WTC11 (cell line): ENCODE data around the gene CACNA2D3. TPM values are rescaled to one million over a fixed set of nuclear protein-coding genes. Genes with fewer than 3 reads are reported as not detected.

Experiments used
- ATAC-seq: fragments of 200-7000 bp; cut with Tn5 transposase; 2 replicates; pipeline ENCODE4 v1.10.0; 2021; ENCODE audit warnings: mild to moderate bottlenecking, moderate library complexity
- CTCF ChIA-PET: fragments of 300-600 bp; sonication (Branson Sonifier 250); formaldehyde crosslinking; loops from one replicate; lab custom pipeline; 2021; ENCODE audit warnings: antibody characterized with exemption; lab: Charles Lee
- POLR2A ChIA-PET: fragments of 350-600 bp; sonication (Branson Sonifier 250); formaldehyde crosslinking; loops from one replicate; lab custom pipeline; 2021; ENCODE audit warnings: antibody characterized with exemption; lab: Charles Lee
- DNase-seq: peaks from one replicate; pipeline ENCODE4 v3.0.0; 2021; ENCODE audit warnings: low spot score
- H3K27ac Mint-ChIP-seq: 2 replicates; pipeline ENCODE4 v1.8.0; 2021; ENCODE audit warnings: mixed read lengths
- H3K27me3 Mint-ChIP-seq: 2 replicates; pipeline ENCODE4 v1.8.0; 2021; ENCODE audit warnings: low read depth, mild to moderate bottlenecking, moderate library complexity, mixed read lengths
- H3K36me3 Mint-ChIP-seq: 2 replicates; pipeline ENCODE4 v1.8.0; 2021; ENCODE audit warnings: mixed read lengths
- H3K4me1 Mint-ChIP-seq: 2 replicates; pipeline ENCODE4 v1.8.0; 2022; ENCODE audit warnings: mixed read lengths
- H3K4me3 Mint-ChIP-seq: 2 replicates; pipeline ENCODE4 v1.8.0; 2021; ENCODE audit warnings: mild to moderate bottlenecking, moderate library complexity, mixed read lengths
- H3K9me3 Mint-ChIP-seq: 2 replicates; pipeline ENCODE4 v1.8.0; 2021; ENCODE audit warnings: mixed read lengths
- CREM ChIP-seq: sonication (generic); formaldehyde crosslinking; IDR thresholded peaks from 2 replicates; pipeline ENCODE4 v1.8.1; 2022; ENCODE audit warnings: mild to moderate bottlenecking, missing genetic modification reagents, moderate library complexity
- NR1H2 ChIP-seq: sonication (generic); formaldehyde crosslinking; IDR thresholded peaks from 2 replicates; pipeline ENCODE4 v1.9.0; 2021; ENCODE audit warnings: mild to moderate bottlenecking, moderate library complexity, missing genetic modification reagents
- NR3C1 ChIP-seq: sonication (generic); formaldehyde crosslinking; conservative IDR thresholded peaks from 2 replicates; pipeline ENCODE4 v1.8.1; 2023; ENCODE audit warnings: low read depth, mild to moderate bottlenecking, missing genetic modification reagents
- SOX15 ChIP-seq: fragments of 250-450 bp; sonication (Bioruptor Pico); IDR thresholded peaks from 2 replicates; pipeline ENCODE4 v1.9.0; 2021; ENCODE audit warnings: mild to moderate bottlenecking
- ZNF219 ChIP-seq: sonication (generic); formaldehyde crosslinking; IDR thresholded peaks from 2 replicates; pipeline ENCODE4 v1.8.0; 2023; ENCODE audit warnings: missing genetic modification reagents, mild to moderate bottlenecking, borderline replicate concordance
- total RNA-seq: library from RNA; stranded (reverse); gene quantifications from 3 replicates; pipeline ENCODE4 v1.2.3, GENCODE V29; 2021
- TF ChIP-seq, protein P1 (sequence below): sonication (generic); formaldehyde crosslinking; IDR thresholded peaks from 2 replicates; pipeline ENCODE4 v1.8.0; 2022; ENCODE audit warnings: missing genetic modification reagents
- TF ChIP-seq, protein P2 (sequence below): sonication (generic); formaldehyde crosslinking; IDR thresholded peaks from 2 replicates; pipeline ENCODE4 v1.8.0; 2022; ENCODE audit warnings: mild to moderate bottlenecking, missing genetic modification reagents
- TF ChIP-seq, protein P3 (sequence below): sonication (generic); formaldehyde crosslinking; IDR thresholded peaks from 2 replicates; pipeline ENCODE4 v1.8.0; 2023; ENCODE audit warnings: mild to moderate bottlenecking, missing genetic modification reagents
- TF ChIP-seq, protein P4 (sequence below): sonication (generic); formaldehyde crosslinking; IDR thresholded peaks from 2 replicates; pipeline ENCODE4 v1.8.0; 2023; ENCODE audit warnings: missing genetic modification reagents, mild to moderate bottlenecking, borderline replicate concordance
- TF ChIP-seq, protein P5 (sequence below): fragments of 200-600 bp; IDR thresholded peaks from 2 replicates; pipeline ENCODE4 v1.8.0; 2022; ENCODE audit warnings: antibody characterized with exemption

Gene CACNA2D3
- total RNA-seq, 1 experiment from 2014 or later = 5.0 TPM

DNA sequence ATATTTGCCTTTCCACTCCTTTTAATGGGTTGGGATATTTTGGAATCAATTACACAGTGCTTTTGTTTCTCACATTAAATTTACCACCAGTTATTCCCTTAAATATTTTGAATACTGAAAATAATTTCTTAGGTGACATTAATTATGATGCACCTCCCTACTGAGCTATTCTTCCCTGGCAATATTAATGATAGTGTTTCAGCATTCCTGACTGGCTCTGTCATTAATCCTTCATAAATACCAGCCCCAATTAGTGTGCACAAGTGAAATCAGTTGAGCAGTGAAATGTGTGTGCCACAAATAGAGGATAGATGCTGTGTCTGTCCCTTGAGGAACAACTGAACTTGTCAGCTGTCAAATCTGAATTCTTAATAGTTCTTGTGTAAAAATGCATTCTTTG lies 304.0 kb downstream of the CACNA2D3 start:
- DNase-seq = no peak
- no peak overlapping the region for H3K27ac Mint-ChIP-seq
- peaks cover 21% of the 10 kb centered on the region for H3K4me1 Mint-ChIP-seq
- H3K27me3 Mint-ChIP-seq = no peaks in the 10 kb centered on the region
- no peak for ATAC-seq
- no peak for TF ChIP-seq CREM (CRISPR knock-in tag)
- TF ChIP-seq, protein P1, sequence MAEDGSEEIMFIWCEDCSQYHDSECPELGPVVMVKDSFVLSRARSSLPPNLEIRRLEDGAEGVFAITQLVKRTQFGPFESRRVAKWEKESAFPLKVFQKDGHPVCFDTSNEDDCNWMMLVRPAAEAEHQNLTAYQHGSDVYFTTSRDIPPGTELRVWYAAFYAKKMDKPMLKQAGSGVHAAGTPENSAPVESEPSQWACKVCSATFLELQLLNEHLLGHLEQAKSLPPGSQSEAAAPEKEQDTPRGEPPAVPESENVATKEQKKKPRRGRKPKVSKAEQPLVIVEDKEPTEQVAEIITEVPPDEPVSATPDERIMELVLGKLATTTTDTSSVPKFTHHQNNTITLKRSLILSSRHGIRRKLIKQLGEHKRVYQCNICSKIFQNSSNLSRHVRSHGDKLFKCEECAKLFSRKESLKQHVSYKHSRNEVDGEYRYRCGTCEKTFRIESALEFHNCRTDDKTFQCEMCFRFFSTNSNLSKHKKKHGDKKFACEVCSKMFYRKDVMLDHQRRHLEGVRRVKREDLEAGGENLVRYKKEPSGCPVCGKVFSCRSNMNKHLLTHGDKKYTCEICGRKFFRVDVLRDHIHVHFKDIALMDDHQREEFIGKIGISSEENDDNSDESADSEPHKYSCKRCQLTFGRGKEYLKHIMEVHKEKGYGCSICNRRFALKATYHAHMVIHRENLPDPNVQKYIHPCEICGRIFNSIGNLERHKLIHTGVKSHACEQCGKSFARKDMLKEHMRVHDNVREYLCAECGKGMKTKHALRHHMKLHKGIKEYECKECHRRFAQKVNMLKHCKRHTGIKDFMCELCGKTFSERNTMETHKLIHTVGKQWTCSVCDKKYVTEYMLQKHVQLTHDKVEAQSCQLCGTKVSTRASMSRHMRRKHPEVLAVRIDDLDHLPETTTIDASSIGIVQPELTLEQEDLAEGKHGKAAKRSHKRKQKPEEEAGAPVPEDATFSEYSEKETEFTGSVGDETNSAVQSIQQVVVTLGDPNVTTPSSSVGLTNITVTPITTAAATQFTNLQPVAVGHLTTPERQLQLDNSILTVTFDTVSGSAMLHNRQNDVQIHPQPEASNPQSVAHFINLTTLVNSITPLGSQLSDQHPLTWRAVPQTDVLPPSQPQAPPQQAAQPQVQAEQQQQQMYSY (CRISPR knock-in tag) = no peak
- no peak for TF ChIP-seq NR1H2 (CRISPR knock-in tag)
- TF ChIP-seq, protein P2, sequence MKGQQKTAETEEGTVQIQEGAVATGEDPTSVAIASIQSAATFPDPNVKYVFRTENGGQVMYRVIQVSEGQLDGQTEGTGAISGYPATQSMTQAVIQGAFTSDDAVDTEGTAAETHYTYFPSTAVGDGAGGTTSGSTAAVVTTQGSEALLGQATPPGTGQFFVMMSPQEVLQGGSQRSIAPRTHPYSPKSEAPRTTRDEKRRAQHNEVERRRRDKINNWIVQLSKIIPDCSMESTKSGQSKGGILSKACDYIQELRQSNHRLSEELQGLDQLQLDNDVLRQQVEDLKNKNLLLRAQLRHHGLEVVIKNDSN (CRISPR knock-in tag) = no peak
- no peak for TF ChIP-seq SOX15 (CRISPR knock-in tag)
- TF ChIP-seq, all 79 proteins: peak for 0
- H3K36me3 Mint-ChIP-seq = no peaks in the 10 kb centered on the region
- no peaks in the 10 kb centered on the region for H3K9me3 Mint-ChIP-seq
- H3K4me3 Mint-ChIP-seq = no peak overlapping the region
- CTCF ChIA-PET = interaction anchor here (0.9 kb wide), 1 partner anchor 487 kb away, joined by 3 read pairs; no protein-coding TSS in a partner anchor
- POLR2A ChIA-PET = interaction anchor here (0.7 kb wide), 1 partner anchor 292 kb away, joined by 3 read pairs; no protein-coding TSS in a partner anchor

DNA sequence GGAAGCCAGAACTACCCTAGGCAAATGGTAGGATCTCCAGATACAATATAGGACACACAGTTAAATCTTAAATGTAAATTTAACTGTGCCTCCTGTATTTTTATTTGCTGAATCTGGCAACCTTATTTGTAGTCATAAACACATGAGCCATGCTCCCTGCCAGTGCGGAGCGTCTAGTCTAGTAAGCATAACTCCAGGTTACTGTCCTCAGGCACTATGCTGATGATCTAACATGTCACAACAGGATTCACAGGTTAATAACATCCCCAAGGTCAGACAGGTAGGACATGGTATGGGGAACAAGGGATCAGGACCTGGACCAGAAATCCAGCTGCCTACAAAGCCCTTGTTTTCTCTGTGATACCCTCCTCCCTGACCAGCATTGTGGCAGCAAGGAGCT lies 305.1 kb downstream of the CACNA2D3 start:
- DNase-seq (no peak), ATAC-seq (no peak; the same call in 1 of the 2 replicates)
- Mint-ChIP-seq H3K4me1 (peaks cover 21% of the 10 kb centered on the region), H3K4me3 (no peak overlapping the region), H3K27me3 (no peaks in the 10 kb centered on the region), H3K9me3 (no peaks in the 10 kb centered on the region), H3K36me3 (no peaks in the 10 kb centered on the region), H3K27ac (no peak overlapping the region)
- ChIA-PET CTCF (interaction anchor here (1.1 to 2.6 kb wide), 5 partner anchors 15 to 489 kb away, joined by 3 to 15 read pairs (median 10); no protein-coding TSS in a partner anchor), POLR2A (no interaction called here)
- TF ChIP-seq ZNF219 (CRISPR knock-in tag) (no peak), NR3C1 (CRISPR knock-in tag) (no peak)
- TF ChIP-seq, protein P3, sequence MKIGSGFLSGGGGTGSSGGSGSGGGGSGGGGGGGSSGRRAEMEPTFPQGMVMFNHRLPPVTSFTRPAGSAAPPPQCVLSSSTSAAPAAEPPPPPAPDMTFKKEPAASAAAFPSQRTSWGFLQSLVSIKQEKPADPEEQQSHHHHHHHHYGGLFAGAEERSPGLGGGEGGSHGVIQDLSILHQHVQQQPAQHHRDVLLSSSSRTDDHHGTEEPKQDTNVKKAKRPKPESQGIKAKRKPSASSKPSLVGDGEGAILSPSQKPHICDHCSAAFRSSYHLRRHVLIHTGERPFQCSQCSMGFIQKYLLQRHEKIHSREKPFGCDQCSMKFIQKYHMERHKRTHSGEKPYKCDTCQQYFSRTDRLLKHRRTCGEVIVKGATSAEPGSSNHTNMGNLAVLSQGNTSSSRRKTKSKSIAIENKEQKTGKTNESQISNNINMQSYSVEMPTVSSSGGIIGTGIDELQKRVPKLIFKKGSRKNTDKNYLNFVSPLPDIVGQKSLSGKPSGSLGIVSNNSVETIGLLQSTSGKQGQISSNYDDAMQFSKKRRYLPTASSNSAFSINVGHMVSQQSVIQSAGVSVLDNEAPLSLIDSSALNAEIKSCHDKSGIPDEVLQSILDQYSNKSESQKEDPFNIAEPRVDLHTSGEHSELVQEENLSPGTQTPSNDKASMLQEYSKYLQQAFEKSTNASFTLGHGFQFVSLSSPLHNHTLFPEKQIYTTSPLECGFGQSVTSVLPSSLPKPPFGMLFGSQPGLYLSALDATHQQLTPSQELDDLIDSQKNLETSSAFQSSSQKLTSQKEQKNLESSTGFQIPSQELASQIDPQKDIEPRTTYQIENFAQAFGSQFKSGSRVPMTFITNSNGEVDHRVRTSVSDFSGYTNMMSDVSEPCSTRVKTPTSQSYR (CRISPR knock-in tag) = no peak

DNA sequence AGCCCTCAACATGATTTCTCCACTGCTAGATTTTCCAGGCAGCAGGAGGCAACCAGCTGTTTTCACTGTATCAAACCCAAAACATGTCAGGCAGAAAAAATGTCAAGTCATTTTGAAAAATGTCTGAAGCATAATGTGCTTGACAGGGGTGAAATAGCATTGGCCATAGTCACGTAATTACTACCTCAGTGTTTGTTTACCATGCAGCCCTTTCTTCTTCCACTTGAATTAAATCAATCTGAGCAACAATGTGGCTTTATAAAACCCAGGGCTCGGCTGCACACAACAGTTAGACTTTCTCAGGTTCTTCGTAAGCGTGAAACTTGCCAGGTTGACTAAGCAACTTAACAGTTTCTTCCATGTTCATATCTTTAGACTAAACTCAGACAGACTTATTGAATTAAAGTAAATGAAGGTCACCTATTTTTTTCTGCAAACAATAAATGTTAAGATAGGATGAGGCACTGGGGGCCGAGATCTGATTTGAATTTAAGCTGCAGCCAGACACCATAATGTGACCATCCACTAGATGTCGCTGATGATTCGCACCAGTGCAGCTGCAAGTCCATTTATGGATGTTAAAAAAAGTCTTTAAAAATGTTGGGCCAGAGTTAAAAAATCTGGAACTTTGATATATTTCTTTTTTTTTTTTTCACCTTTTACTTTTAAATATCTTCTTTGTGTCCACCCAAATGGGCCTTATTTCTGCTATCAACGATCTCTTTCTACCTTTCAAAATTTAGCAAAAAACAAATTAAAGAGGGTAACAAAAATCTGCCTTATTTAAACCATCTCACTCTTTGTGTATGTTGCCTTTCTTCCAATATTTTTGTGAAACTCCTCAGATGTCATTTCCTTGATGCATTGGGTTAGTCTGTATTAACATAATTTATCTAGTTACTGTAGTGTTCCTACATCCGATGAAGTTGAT lies 305.9 kb downstream of the CACNA2D3 start:
- Mint-ChIP-seq H3K9me3 (no peaks in the 10 kb centered on the region), H3K27me3 (no peaks in the 10 kb centered on the region), H3K27ac (no peak overlapping the region), H3K4me1 (peaks cover 21% of the 10 kb centered on the region), H3K4me3 (no peak overlapping the region), H3K36me3 (no peaks in the 10 kb centered on the region)
- DNase-seq = peak; percentile 71
- ChIA-PET CTCF (interaction anchor here (0.7 to 2.6 kb wide), 17 partner anchors 8 to 977 kb away, joined by 3 to 15 read pairs (median 4); no protein-coding TSS in a partner anchor), POLR2A (no interaction called here)
- ATAC-seq = peak; percentile 56
- TF ChIP-seq, protein P4, sequence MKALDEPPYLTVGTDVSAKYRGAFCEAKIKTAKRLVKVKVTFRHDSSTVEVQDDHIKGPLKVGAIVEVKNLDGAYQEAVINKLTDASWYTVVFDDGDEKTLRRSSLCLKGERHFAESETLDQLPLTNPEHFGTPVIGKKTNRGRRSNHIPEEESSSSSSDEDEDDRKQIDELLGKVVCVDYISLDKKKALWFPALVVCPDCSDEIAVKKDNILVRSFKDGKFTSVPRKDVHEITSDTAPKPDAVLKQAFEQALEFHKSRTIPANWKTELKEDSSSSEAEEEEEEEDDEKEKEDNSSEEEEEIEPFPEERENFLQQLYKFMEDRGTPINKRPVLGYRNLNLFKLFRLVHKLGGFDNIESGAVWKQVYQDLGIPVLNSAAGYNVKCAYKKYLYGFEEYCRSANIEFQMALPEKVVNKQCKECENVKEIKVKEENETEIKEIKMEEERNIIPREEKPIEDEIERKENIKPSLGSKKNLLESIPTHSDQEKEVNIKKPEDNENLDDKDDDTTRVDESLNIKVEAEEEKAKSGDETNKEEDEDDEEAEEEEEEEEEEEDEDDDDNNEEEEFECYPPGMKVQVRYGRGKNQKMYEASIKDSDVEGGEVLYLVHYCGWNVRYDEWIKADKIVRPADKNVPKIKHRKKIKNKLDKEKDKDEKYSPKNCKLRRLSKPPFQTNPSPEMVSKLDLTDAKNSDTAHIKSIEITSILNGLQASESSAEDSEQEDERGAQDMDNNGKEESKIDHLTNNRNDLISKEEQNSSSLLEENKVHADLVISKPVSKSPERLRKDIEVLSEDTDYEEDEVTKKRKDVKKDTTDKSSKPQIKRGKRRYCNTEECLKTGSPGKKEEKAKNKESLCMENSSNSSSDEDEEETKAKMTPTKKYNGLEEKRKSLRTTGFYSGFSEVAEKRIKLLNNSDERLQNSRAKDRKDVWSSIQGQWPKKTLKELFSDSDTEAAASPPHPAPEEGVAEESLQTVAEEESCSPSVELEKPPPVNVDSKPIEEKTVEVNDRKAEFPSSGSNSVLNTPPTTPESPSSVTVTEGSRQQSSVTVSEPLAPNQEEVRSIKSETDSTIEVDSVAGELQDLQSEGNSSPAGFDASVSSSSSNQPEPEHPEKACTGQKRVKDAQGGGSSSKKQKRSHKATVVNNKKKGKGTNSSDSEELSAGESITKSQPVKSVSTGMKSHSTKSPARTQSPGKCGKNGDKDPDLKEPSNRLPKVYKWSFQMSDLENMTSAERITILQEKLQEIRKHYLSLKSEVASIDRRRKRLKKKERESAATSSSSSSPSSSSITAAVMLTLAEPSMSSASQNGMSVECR = no peak
- TF ChIP-seq, protein P5, sequence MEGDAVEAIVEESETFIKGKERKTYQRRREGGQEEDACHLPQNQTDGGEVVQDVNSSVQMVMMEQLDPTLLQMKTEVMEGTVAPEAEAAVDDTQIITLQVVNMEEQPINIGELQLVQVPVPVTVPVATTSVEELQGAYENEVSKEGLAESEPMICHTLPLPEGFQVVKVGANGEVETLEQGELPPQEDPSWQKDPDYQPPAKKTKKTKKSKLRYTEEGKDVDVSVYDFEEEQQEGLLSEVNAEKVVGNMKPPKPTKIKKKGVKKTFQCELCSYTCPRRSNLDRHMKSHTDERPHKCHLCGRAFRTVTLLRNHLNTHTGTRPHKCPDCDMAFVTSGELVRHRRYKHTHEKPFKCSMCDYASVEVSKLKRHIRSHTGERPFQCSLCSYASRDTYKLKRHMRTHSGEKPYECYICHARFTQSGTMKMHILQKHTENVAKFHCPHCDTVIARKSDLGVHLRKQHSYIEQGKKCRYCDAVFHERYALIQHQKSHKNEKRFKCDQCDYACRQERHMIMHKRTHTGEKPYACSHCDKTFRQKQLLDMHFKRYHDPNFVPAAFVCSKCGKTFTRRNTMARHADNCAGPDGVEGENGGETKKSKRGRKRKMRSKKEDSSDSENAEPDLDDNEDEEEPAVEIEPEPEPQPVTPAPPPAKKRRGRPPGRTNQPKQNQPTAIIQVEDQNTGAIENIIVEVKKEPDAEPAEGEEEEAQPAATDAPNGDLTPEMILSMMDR = peak; percentile 48; the same call in 1 of the 2 replicates
